IMR-90 (cell line): ENCODE measurements around the gene KDM8.

Source experiments
- CTCF ChIP-seq: conservative IDR thresholded peaks from 2 replicates; pipeline ENCODE4 v1.5.1; 2012; ENCODE audit warnings: mild to moderate bottlenecking, low read depth, low read length, improper control_type of control experiment
- MAFK ChIP-seq: IDR thresholded peaks from 2 replicates; pipeline ENCODE4 v1.6.1; 2012; ENCODE audit warnings: low read depth, low read length, improper control_type of control experiment
- MAZ ChIP-seq: IDR thresholded peaks from 2 replicates; pipeline ENCODE4 v1.6.1; 2012; ENCODE audit warnings: low read depth, mild to moderate bottlenecking, low read length, improper control_type of control experiment, moderate library complexity, borderline replicate concordance
- POLR2A ChIP-seq: IDR thresholded peaks from 2 replicates; pipeline ENCODE4 v1.6.1; 2012; ENCODE audit warnings: mild to moderate bottlenecking, low read depth, low read length
- RCOR1 ChIP-seq: IDR thresholded peaks from 2 replicates; pipeline ENCODE4 v1.6.1; 2012; ENCODE audit warnings: mild to moderate bottlenecking, low read length, improper control_type of control experiment; ENCODE audit not compliant: insufficient replicate concordance
- SMC3 ChIP-seq: fragments of 150-350 bp; IDR thresholded peaks from 2 replicates; pipeline ENCODE4 v1.6.1; 2016; ENCODE audit warnings: low read depth, mild to moderate bottlenecking, antibody characterized with exemption, low read length, moderate library complexity

- TF ChIP-seq CTCF (no peak), POLR2A (no peak), RCOR1 (no peak), SMC3 (no peak), MAFK (no peak), MAZ (no peak)
Measured at GRCh38 chr16:27254262-27254811, 51.0 kb downstream of the KDM8 start.
